Measurements from ENCODE around the gene TEKT4.
A peak's percentile ranks its signal among the peaks of the same experiment; 100 is the strongest.

Gene TEKT4

GRCh38 chr2:94869552-94870439 lies 1.4 kb upstream of the TEKT4 start:
- no peak for TF ChIP-seq TCF12 (IDR thresholded peaks at IDR 0.05; ENCODE audit: low read depth)
- TF ChIP-seq TAF1 (IDR thresholded peaks at IDR 0.05; ENCODE audit: low read depth): no peak
- TF ChIP-seq USF1 (IDR thresholded peaks at IDR 0.05): no peak

- peak; percentile 67 for TF ChIP-seq RAD21 (IDR thresholded peaks at IDR 0.05; ENCODE audit: low read depth)
- no peak for TF ChIP-seq CREB1 (IDR thresholded peaks at IDR 0.05; ENCODE audit: low read depth)
These were observed 597 bp upstream of the TEKT4 start for GRCh38 chr2:94870440-94871225.

- TF ChIP-seq EP300 (IDR thresholded peaks at IDR 0.05; ENCODE audit: borderline replicate concordance) (no peak), CREB1 (IDR thresholded peaks at IDR 0.05; ENCODE audit: low read depth) (no peak), USF1 (IDR thresholded peaks at IDR 0.05) (no peak), EGR1 (IDR thresholded peaks at IDR 0.05) (no peak), REST (IDR thresholded peaks at IDR 0.05; ENCODE audit: low read depth) (no peak), NFIC (IDR thresholded peaks at IDR 0.05) (no peak), RAD21 (IDR thresholded peaks at IDR 0.05; ENCODE audit: low read depth) (no peak), TAF1 (IDR thresholded peaks at IDR 0.05; ENCODE audit: low read depth) (no peak), CEBPB (IDR thresholded peaks at IDR 0.05) (no peak)
These were observed 923 bp downstream of the TEKT4 start for GRCh38 chr2:94872088-94872618.

GRCh38 chr2:94872676-94873361 lies 1.6 kb downstream of the TEKT4 start:
- TF ChIP-seq CEBPB (IDR thresholded peaks at IDR 0.05) (no peak), TAF1 (IDR thresholded peaks at IDR 0.05; ENCODE audit: low read depth) (no peak), RAD21 (IDR thresholded peaks at IDR 0.05; ENCODE audit: low read depth) (no peak), REST (IDR thresholded peaks at IDR 0.05; ENCODE audit: low read depth) (no peak)

- no peak for TF ChIP-seq MAX (IDR thresholded peaks at IDR 0.05)
- no peak for TF ChIP-seq TEAD4 (IDR thresholded peaks at IDR 0.05)
- no peak for TF ChIP-seq CREB1 (IDR thresholded peaks at IDR 0.05; ENCODE audit: low read depth)
- TF ChIP-seq FOXM1 (IDR thresholded peaks at IDR 0.05; ENCODE audit: borderline replicate concordance, low read depth): no peak
- no peak for TF ChIP-seq ZBTB7A (IDR thresholded peaks at IDR 0.05; ENCODE audit: low read depth)
- TF ChIP-seq EP300 (IDR thresholded peaks at IDR 0.05; ENCODE audit: borderline replicate concordance): no peak
- TF ChIP-seq RAD21 (IDR thresholded peaks at IDR 0.05; ENCODE audit: low read depth): no peak
- TF ChIP-seq YY1 (IDR thresholded peaks at IDR 0.05; ENCODE audit: low read depth): no peak
- TF ChIP-seq TCF12 (IDR thresholded peaks at IDR 0.05; ENCODE audit: low read depth): no peak
- no peak for TF ChIP-seq EGR1 (IDR thresholded peaks at IDR 0.05)
- no peak for TF ChIP-seq REST (IDR thresholded peaks at IDR 0.05; ENCODE audit: low read depth)
- no peak for TF ChIP-seq TAF1 (IDR thresholded peaks at IDR 0.05; ENCODE audit: low read depth)
- no peak for TF ChIP-seq USF1 (IDR thresholded peaks at IDR 0.05)
- TF ChIP-seq NFIC (IDR thresholded peaks at IDR 0.05): no peak
- TF ChIP-seq CEBPB (IDR thresholded peaks at IDR 0.05): no peak
These were observed 2.4 kb downstream of the TEKT4 start for GRCh38 chr2:94873362-94874276.
